ENCODE results near the gene GABPB2.

DNA sequence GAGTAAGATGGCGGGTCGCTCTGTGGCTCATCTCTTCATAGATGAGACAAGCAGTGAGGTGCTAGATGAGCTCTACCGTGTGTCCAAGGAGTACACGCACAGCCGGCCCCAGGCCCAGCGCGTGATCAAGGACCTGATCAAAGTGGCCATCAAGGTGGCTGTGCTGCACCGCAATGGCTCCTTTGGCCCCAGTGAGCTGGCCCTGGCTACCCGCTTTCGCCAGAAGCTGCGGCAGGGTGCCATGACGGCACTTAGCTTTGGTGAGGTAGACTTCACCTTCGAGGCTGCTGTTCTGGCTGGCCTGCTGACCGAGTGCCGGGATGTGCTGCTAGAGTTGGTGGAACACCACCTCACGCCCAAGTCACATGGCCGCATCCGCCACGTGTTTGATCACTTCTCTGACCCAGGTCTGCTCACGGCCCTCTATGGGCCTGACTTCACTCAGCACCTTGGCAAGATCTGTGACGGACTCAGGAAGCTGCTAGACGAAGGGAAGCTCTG is 88.2 kb downstream of the GABPB2 start:
- TF ChIP-seq YY1 (IDR thresholded peaks at IDR 0.05; ENCODE audit: insufficient read depth, insufficient read length) (no peak), SUZ12 (IDR thresholded peaks at IDR 0.05; ENCODE audit: extremely low read depth, insufficient read depth, insufficient read length) (no peak)

Measured in NT2/D1 (cell line).